Measurements from ENCODE around the gene PSMA5.
"Not testable (repeated sequence)": the region's sequence is repeated elsewhere in the genome, so short reads cannot be mapped to it uniquely, and the experiment has no call there.

The PSMA5 gene

GRCh38 chr1:109393617-109394233 is 32.5 kb downstream of the PSMA5 start:
- in situ Hi-C loops (cut with MboI; ENCODE audit: low sequenced_read_pairs) = no loop called here

DNA sequence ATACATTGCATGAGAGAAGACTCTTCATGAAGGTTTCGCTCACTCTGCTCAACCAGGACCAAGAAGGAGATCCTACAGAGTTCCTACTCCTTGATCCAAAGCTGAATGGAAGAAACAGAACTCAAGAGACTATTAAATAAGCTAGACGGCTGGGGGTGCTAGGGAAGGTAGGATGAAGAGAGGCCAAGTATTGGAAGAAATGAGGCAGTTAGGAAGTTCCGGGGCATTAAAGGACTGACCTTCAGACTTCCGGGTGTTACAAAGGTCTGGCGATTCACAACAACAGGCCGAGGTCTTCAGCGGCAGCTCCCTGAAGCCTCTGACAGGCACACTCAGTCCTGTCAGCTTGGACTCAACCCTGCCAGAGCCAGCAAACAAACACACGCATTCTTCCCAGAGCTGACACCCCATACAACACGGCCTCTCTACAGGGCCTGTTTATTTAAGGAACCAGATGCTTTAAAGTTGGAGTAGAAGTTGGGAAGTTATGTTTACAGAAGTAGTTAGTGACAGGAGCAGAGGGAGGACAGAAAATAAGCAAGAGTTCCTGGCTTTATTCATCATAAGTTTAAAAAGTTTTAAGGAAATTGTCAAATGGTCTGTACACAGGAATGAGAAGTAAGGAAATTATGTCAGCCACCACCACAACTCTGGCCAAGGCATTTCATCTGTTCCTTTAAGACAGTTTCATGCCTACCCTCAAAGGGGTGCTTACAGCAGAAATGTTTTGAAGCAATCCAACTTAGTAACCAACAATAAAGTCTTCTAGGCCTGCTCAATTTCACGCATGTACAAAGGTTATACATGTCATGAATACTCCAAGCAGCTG is 33.2 kb downstream of the PSMA5 start:
- in situ Hi-C loops (cut with MboI; ENCODE audit: low sequenced_read_pairs) = no loop called here

- in situ Hi-C loops (cut with MboI; ENCODE audit: low sequenced_read_pairs) = no loop called here
Measured at GRCh38 chr1:109392037-109392787, 34.0 kb downstream of the PSMA5 start.

GRCh38 chr1:109391626-109392025 is 34.6 kb downstream of the PSMA5 start:
- in situ Hi-C loops (cut with MboI; ENCODE audit: low sequenced_read_pairs) = no loop called here

GRCh38 chr1:109391157-109391556 is 35.1 kb downstream of the PSMA5 start:
- in situ Hi-C loops (cut with MboI; ENCODE audit: low sequenced_read_pairs) = no loop called here

GRCh38 chr1:109389638-109390341 is 36.5 kb downstream of the PSMA5 start:
- in situ Hi-C loops (cut with MboI; ENCODE audit: low sequenced_read_pairs) = no loop called here

DNA sequence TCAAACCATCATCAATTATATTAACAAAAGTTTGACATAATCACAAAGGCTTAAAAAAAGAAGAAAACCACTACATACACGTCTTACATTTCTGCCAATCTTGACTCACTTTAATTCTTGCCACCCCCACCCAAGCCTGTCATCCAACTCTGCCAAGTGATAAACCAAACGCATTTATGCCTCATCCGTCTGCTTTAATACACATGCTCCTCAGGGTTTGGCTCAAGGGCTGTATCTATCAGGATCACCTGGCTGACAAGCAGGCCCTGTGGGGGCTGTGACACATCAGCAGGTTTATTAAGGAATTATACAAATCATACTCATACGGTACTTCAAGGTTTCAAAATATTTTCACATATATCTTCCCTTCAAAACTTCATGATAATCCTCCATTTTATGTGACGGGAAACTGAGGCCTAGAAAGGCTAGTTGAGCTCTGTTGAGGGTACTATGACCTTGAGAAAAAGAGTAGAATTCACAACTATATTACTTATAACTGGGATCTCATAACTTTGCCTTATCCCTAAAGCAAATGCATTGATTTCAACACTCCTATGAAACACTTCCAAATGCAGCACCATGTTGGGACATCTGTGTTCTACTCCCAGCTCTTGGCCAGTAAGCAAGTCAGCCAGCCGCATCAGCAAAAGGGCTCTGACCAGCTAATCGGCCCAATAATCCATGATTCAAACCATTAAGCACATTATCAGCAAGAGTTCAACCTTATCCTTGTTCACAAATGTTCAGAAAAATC is 37.2 kb downstream of the PSMA5 start:
- in situ Hi-C loops (cut with MboI; ENCODE audit: low sequenced_read_pairs) = no loop called here

DNA sequence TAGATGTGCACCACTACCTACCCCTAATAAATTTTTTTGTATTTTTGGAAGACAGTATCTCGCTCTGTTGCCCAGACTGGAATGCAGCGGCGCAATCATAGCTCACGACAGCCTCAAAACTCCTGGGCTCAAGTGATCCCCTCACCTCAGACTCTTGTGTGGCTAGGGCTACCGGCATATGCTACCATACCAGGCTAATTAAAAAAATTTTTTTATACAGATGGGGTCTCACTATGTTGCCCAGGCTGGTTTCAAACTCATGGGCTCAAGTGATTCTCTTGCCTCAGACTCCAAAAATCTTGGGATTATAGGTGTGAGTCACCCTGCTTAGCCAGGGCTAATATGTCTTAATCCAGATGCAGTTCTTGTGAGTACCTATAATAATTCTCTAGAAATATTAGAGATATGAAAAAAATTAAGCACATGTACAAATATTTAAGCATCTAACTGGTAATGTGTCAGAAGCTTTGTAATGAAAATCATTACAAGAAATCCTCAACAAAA is 38.0 kb downstream of the PSMA5 start:
- in situ Hi-C loops (cut with MboI; ENCODE audit: low sequenced_read_pairs) = no loop called here

DNA sequence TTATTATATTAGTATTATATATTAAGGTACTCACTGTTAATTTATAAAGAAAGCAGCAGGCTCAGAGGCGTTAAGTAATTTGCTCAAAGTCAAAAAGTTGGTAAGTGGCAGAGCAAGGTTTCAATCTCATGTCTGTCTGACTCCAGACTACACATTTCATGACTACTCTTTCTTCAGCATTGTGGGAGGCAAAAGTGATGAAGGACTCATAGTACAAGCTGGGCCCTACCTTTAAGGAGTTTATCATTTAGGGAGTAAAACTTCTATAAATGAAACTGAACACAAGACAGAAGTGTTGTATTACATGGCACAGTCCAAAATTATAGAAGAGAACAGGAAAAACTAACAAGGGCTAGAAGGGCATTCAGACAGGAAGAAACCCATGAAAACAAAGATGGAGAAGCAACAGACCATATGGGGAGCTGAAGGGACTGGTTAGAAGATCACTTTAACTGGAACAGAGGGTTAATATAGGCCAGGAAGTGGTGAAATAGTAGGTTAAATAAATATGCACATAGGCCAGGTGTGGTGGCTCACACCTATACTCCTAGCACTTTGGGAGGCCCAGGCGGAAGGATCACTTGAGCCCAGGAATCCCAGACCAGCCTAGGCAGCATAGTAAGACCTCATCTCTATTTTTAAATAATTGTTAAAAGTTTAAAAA is 40.1 kb downstream of the PSMA5 start:
- in situ Hi-C loops (cut with MboI; ENCODE audit: low sequenced_read_pairs) = no loop called here

GRCh38 chr1:109385417-109385816 is 40.8 kb downstream of the PSMA5 start:
- in situ Hi-C loops (cut with MboI; ENCODE audit: low sequenced_read_pairs) = no loop called here

- in situ Hi-C loops (cut with MboI; ENCODE audit: low sequenced_read_pairs) = no loop called here
Measured at GRCh38 chr1:109383854-109384253, 42.4 kb downstream of the PSMA5 start.

DNA sequence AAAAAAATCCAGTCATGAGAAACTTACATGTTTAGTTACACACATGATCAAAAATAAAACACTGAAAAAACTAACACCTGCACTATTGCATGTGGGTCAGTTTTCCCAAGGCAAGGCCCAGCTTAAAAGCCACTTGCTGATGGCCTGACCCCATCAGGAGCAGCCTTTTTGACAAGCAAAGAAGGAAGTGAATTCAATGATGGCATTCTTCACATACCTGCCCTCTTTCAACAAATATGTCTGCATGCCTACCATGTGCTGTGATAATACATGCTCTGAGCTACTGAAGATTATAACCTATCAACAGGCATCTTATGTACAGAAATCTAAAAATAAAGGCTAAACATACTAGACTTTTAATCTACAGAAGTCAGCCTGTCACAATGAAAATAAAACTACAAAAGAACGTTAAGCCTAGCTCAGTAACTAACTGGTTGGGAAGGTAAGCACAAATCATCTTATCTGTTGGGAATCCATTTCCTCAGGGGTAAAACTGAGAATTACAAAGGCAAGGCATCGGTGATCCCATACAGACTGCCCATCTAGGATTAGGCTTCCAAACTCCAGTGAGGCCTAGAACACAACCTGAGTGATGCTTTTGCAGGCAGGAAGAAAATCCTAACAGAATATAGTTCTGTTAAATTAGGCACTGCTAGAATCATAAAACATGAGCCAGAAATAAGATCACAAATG is 43.0 kb downstream of the PSMA5 start:
- in situ Hi-C loops (cut with MboI; ENCODE audit: low sequenced_read_pairs) = no loop called here

DNA sequence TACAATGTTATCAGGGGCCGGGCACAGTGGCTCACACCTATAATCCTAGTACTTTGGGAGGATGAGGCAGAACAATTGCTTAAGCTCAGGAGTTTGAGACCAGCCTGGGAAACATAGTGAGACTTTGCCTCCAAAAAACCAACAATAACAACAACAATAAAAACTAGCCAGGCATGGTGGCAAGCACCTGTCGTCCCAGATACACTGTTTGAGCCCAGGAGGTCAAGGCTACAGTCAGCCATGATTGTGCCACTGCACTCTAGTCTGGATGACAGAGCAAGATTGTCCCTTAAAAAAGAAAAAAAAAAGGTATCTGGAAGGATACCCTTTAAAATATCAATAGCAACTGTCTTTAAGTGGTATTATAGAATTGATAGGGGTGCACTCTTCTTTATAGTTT is 44.7 kb downstream of the PSMA5 start:
- in situ Hi-C loops (cut with MboI; ENCODE audit: low sequenced_read_pairs) = no loop called here

DNA sequence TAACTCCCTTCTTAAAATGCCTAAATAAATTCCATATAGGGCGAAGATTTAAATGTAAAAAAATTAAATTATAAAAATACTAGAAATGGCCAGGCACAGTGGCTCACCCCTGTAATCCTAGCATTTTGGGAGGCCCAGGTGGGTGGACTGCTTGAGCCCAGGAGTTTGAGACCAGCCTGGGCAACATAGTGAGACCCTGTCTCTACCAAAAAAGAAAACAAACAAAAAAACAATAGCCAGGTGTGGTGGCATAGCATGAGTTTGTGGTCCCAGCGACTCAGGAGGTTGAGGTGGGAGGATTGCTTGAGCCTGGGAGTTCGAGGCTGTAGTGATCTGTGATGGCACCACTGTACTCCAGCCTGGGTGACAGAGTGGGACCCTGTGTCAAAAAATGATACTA is 46.3 kb downstream of the PSMA5 start:
- in situ Hi-C loops (cut with MboI; ENCODE audit: low sequenced_read_pairs) = no loop called here

- in situ Hi-C loops (cut with MboI; ENCODE audit: low sequenced_read_pairs) = no loop called here
Measured at GRCh38 chr1:109379422-109379821, 46.8 kb downstream of the PSMA5 start.

DNA sequence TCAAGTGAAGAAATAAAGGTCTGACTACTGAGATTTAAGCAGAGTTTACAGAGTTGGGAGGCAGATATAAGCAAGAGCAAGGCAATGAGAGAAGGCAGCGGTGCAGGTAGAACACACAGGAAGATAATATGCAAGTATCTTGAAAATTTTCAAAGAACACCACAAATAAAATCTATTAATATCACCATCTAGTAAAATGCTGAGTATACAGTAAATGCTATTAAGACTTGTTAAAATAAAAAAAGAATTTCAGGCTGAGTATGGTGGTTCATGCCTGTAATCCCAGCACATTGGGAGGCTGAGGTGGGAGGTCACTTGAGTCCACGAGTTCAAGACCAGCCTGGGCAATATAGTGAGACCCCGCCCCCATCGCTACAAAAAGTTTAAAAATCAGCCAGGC is 48.5 kb downstream of the PSMA5 start:
- in situ Hi-C loops (cut with MboI; ENCODE audit: low sequenced_read_pairs) = no loop called here

DNA sequence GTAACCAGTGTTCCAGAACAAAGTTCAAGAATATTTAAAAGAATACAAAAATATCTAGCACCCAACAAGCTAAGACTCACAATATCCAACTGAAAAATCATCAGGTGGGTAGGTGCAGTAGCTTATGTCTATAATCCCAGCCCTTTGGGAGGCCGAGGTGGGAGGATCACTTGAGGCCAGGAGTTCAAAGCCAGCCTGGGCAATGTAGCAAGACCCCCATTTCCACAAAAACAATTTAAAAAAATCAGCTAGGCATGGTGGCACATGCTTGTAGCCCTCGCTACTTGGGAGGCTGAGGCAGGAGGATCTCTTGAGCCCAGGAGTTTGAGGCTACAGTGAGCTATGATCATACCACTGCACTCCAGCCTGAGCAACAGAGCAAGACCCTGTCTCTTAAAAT is 52.6 kb downstream of the PSMA5 start:
- in situ Hi-C loops (cut with MboI; ENCODE audit: low sequenced_read_pairs) = not testable (repeated sequence)

DNA sequence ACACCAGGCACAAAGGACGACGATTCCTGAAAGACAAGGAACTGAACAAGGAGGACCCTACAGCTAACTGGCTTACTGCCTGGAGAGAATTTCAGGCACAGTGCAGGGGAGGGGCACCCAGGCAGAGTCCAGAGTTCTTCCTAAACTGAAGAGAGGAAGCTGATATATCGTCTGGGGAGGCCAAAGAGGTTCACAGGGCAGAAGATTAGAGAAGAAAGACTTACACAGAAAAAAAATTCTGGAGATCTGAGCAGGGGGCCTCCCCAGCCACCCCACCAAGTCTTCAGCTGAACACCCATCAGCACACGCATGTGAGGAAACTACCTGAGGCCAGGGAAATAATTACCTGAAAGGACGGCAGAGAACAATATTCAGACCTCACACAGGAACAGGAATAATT is 53.1 kb downstream of the PSMA5 start:
- in situ Hi-C loops (cut with MboI; ENCODE audit: low sequenced_read_pairs) = no loop called here

DNA sequence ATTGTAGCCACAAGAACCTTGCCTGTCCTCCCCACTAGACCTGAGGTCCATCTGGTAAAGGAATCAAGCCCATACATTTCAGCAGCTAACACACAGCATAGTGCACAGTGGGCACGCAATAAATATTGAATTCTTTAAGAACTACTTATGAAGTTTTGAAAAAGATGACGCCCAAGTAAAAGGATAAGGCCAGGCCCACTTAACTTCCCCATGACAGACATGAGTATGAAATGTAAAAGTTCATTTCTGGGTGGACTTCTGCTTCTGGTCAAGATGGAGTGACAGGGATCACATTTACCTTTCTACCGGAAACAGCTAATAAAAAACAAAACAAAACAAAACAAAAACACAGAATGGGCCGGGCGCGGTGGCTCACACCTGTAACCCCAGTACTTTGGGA is 54.0 kb downstream of the PSMA5 start:
- in situ Hi-C loops (cut with MboI; ENCODE audit: low sequenced_read_pairs) = no loop called here
